ENCODE results near the gene ANO4. TPM values are rescaled to one million over a fixed set of nuclear protein-coding genes. Genes with fewer than 3 reads are reported as not detected.

Gene ANO4
- total RNA-seq, 1 experiment from 2014 or later: 5.7 TPM

- Histone ChIP-seq H4K8ac (replicated peaks; ENCODE audit: insufficient read length, low read depth, low read length) (no peak overlapping the region), H3K27me3 (ENCODE audit: insufficient read depth, low read length) (no peaks in the 10 kb centered on the region)
- no CpG with 5 or more reads among the region's 7 CpGs for whole genome bisulfite sequencing (ENCODE audit: extremely low coverage, insufficient read length, low lambda C conversion rate)
Measured at GRCh38 chr12:101066489-101066888, 271.9 kb downstream of the ANO4 start.

More at GRCh38 chr12:101066489-101066888, 271.9 kb downstream of the ANO4 start:
- Histone ChIP-seq H2BK5ac (ENCODE audit: insufficient read length, low read length) (no peak overlapping the region), H3K14ac (ENCODE audit: insufficient read depth, low read length) (no peak overlapping the region), H3K4me1 (ENCODE audit: insufficient read depth, low read length) (no peaks in the 10 kb centered on the region), H3K23me2 (ENCODE audit: insufficient read length, low read depth, low read length, poor library complexity, severe bottlenecking) (no peaks in the 10 kb centered on the region), H2AK5ac (ENCODE audit: insufficient read length, low read length) (no peak overlapping the region), H4K5ac (ENCODE audit: insufficient read length, low read depth, low read length) (no peak overlapping the region), H3K4ac (ENCODE audit: low read depth, low read length) (no peak overlapping the region), H4K20me1 (ENCODE audit: control insufficient read depth, insufficient read depth, insufficient read length) (no peaks in the 10 kb centered on the region), H3K79me1 (ENCODE audit: insufficient read depth, low read depth, low read length, poor library complexity, severe bottlenecking) (no peaks in the 10 kb centered on the region), H3K23ac (ENCODE audit: insufficient read length, low read depth, low read length) (no peak overlapping the region), H2BK15ac (ENCODE audit: low read depth, low read length) (no peak overlapping the region), H3K79me2 (ENCODE audit: insufficient read depth, low read length) (no peaks in the 10 kb centered on the region), H3T11ph (ENCODE audit: low read length) (no peak overlapping the region), H2AFZ (ENCODE audit: low read length) (no peak overlapping the region), H3K4me2 (ENCODE audit: insufficient read depth, insufficient read length, low read length) (no peak overlapping the region), H2BK120ac (ENCODE audit: low read depth, low read length, poor library complexity, severe bottlenecking) (no peak overlapping the region), H3K9ac (ENCODE audit: extremely low read depth, insufficient read length, low read length) (no peak overlapping the region), H3K56ac (ENCODE audit: insufficient read length, low read depth, low read length) (no peak overlapping the region), H3K27ac (ENCODE audit: insufficient read length, low read depth, low read length) (no peak overlapping the region), H3K18ac (ENCODE audit: insufficient read length, low read depth, low read length) (no peak overlapping the region), H3K9me3 (ENCODE audit: control insufficient read depth, low read depth, low read length) (no peaks in the 10 kb centered on the region), H2BK20ac (ENCODE audit: low read depth, low read length, poor library complexity, severe bottlenecking) (no peak overlapping the region), H4K91ac (ENCODE audit: insufficient read length, low read depth, low read length) (no peak overlapping the region), H2BK12ac (ENCODE audit: insufficient read length, low read depth, low read length) (no peak overlapping the region)
- H3K36me3 Mint-ChIP-seq (ENCODE audit: insufficient read depth in 1 of 3, low read depth in 3 of 3): peaks cover 0 to 13% (median 2%) of the 10 kb centered on the region in 3 experiments; a peak in 6 of 7 replicates
- no peak overlapping the region for H3K4me3 Mint-ChIP-seq
- peaks cover 7 to 10% of the 10 kb centered on the region in 2 experiments; a peak in 4 of 5 replicates for H3K9me3 Mint-ChIP-seq
- no peak for DNase-seq
- H3K4me1 Mint-ChIP-seq: no peaks in the 10 kb centered on the region
- H3K27ac Mint-ChIP-seq: no peak overlapping the region
- H3K27me3 Mint-ChIP-seq (ENCODE audit: low read depth): no peaks in the 10 kb centered on the region
- TF ChIP-seq, protein P1, sequence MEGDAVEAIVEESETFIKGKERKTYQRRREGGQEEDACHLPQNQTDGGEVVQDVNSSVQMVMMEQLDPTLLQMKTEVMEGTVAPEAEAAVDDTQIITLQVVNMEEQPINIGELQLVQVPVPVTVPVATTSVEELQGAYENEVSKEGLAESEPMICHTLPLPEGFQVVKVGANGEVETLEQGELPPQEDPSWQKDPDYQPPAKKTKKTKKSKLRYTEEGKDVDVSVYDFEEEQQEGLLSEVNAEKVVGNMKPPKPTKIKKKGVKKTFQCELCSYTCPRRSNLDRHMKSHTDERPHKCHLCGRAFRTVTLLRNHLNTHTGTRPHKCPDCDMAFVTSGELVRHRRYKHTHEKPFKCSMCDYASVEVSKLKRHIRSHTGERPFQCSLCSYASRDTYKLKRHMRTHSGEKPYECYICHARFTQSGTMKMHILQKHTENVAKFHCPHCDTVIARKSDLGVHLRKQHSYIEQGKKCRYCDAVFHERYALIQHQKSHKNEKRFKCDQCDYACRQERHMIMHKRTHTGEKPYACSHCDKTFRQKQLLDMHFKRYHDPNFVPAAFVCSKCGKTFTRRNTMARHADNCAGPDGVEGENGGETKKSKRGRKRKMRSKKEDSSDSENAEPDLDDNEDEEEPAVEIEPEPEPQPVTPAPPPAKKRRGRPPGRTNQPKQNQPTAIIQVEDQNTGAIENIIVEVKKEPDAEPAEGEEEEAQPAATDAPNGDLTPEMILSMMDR (conservative IDR thresholded peaks at IDR 0.05): no peak
